ENCODE measurements around the gene HHIP.

Gene HHIP

DNA sequence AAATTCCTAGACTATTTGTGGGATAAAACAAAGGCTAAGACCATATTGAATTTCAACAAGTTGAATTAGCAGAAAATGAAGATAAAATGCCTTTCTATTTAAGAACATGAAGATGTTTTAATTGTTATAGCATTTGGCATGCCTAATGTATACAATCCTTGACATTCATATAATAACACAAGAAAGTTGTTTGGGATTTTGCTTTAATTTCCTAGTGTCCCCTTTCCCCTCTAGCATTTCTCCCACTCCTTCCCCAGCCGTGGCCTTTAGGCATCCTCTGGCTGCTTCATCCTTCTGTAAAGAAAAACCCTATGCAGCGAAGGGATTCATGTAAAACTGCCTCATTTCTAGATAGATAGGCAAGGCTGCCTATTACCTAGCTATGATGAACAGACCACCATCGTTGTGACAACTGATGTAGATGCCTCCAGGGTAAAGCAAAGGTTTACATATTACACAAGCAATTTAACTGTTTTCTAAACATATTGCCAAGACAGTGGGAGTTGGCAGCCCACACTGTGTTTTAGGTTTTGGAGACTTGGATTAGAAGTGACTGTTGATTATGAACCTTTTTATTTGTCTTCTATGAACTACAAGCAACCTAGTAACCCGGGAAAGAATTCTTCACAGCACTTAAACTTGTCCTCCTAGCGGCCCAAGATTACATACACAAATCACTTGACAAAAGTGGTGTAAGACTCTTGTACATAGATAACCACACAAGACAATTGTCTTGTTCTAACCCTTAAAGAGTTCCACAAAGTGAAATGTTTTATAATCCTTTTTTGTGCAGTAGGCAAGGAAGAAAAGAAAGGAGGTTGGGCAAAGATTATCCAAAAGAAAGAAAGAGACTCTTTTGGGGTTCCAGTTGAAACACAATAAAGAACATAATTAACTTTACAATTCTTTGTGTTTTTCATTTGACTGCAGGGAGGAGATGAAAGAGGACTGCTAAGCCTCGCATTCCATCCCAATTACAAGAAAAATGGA, 59.9 kb downstream of the HHIP start:
- peak; percentile 6 for DNase-seq (ENCODE audit: low read depth, low spot score)

DNA sequence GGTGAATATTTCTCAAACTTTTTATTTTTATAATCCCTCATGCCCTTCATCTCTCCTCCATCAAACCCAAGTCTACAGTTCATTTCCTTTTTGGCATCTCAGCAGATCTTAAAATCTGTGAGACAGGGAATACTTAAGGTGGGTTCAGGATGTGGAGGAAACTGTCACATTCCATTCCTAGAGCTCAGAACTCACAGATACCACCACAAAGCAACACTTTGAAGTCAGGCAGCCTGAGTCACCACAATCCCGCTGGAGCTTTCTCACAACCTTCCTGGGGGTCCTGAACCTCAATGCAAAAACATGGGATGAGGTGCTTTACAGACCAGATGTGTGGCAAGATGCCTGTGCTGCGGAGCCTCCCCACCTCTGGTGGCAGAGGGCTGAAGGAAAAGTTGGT, 63.2 kb downstream of the HHIP start:
- peak; percentile 92 for DNase-seq (ENCODE audit: low read depth, low spot score)

DNA sequence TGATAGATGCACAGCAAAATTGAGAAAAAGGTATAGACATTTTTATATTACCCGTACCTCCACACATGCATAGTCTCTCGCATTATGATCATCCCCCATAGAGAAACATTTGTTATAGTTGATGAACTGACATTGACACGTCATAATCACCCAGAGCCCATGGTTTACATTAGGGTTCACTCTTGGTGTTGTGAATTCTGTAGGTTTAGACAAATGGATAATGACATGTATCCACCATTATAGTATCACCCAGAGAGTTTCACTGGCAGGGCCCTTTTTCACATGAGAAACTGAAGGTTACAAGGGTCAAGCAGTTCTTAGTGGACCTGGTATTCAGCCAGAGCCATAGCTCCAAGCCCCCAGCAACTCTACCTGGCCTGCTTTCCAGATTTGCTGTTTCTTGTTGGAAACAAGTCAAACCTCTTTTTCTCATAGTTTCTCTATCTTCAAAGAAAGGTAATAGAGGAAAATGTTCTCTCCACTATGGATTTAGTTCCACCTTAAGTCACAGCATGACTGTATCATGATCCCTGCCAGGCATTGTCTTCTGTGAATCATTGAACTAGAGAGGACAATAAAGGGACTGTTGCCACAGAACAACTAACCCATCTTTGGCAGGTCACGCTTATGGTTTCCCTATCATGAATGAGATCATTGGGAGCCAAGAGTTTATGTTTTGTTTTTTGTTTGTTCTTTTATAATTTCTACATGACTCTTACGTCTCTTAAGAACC, 64.0 kb downstream of the HHIP start:
- peak; percentile 60 for DNase-seq (ENCODE audit: low read depth, low spot score)

DNA sequence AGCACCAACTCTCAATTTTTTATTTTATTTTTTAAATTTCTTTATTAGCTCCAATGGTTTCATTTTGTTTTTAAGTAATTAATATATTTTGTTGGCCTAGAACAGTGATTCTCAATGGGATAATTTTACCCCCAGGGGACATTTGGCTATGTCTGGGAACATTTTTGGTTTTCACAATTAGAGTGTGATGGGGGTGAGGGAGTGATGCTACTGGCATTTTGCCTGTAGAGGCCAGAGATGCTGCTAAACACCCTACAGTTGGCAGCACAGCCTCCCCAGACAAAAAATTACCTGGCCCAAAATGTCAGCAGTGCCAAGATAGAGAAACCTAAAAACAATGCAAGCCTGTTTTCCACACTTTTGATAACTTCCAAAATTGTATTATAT, 64.6 kb downstream of the HHIP start:
- DNase-seq (ENCODE audit: low read depth, low spot score) = no peak

DNA sequence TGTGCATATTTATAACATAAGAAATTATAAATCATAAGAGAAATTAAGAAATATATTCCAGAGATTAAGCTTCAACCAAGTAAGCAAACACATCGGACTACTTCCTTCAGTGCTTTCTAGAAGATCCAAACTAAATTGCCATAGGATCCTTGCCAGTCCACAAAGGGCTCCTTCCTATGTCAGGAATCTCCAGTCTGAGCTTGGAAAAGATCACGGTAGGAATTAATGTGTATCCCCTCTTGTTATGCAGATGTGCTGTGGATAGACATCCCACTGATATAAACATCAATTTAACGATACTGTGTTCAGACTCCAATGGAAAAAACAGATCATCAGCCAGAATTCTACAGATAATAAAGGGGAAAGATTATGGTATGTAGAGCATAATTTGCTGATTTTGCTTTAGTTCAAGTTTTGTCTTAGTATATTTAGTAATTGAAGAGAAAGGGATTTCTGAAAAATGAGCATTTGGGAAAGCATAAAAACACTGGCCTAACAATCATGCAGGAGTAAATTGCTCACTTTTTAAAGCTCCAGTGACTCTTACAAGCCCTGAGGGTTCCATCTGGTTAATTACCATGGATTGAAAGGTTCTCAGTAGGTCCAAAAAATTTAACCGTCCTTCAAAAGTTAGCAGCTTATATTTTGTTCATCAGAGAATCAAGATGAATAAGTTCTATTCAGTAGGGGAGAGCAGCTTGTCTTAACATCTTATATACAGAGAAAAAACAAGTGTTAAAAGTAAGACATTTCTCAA, 65.9 kb downstream of the HHIP start:
- no peak for DNase-seq (ENCODE audit: low read depth, low spot score)

DNA sequence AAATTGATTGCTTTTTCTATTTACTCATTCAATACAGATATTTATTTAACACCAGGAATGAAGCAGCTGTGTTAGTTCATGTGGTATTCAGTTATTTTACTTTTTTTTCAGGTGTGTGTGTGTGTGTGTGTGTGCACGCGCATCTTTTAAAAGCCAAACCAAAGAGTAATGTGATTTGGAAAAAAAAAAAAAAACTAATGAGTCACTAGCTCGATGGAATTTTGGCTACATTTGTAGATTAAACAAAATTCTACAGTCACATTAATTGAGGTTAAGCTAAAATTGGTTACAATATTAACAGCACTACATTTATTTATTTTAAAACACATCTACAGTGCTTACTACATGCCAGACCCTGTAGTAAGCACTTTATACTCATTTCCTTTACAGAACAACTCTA, 66.8 kb downstream of the HHIP start:
- peak; percentile 61 for DNase-seq (ENCODE audit: low read depth, low spot score)

DNA sequence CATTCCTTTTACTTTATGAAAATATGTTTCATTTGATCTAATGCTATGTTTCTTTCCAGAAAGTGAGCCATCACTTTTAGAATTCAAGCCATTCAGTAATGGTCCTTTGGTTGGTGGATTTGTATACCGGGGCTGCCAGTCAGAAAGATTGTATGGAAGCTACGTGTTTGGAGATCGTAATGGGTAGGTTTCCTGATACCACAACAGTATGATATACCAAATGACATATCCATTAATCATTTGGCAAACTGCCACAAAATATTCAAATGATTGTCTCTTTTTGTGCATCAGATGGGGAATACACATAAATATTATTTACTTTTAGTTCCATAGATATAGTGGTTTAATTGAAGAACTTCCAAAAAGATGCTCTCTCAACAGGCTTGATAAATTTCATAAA, 68.2 kb downstream of the HHIP start:
- DNase-seq (ENCODE audit: low read depth, low spot score) = no peak

DNA sequence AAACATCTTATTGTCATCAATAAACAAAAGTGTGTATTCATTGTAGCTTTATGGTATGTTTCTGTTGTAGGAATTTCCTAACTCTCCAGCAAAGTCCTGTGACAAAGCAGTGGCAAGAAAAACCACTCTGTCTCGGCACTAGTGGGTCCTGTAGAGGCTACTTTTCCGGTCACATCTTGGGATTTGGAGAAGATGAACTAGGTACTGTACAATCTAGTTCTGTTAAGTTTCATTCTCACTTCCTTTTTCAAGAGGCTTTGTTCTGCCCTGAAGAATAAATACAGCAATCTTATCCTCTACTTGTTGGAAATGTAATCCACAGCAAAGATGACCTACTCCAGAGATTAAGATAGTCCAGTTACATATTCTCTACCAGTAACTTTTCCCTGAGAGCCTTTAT, 69.3 kb downstream of the HHIP start:
- no peak for DNase-seq (ENCODE audit: low read depth, low spot score)

DNA sequence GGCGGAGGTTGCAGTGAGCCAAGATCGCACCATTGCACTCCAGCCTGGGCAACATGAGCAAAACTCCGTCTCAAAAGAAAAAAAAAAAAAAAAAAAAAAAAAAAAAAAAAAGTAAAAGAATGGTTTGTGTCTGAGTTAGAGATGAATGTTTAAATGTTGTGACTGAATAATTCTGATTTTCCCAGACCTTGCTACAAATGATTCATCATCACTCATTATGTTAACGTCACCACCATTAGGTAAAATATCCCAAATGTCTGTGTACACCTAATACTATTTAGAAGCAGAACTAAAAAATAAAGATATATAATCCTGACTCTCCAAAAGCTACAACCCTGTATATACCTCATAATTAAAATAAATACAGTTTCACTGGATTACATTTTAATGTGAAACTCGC, 70.8 kb downstream of the HHIP start:
- no peak for DNase-seq (ENCODE audit: low read depth, low spot score)

DNA sequence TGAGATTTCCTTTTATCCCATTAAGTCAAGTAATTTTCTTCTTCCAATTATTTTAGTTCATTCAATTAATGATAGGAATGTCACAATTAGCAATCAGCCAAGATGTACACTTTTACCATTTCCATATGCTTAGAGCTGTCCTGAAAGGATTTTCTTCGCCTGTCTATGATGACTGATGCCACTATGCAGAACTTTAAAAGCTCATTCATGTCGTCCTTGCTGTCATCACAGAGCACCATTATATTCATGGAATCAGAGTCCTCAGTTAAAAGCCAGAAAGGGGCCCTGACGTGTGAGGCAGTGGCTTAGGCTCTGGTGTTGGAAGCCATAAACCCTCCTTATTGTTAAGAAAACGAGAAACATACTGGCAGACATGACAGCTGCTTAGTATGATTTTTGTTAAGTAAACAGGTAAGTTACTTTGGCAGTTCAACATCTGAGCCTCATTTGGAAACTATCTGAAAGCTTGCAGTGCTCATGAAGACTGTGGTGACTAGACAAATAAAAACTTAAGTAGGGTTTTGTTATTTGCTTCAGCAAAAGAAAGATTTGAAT, 73.1 kb downstream of the HHIP start:
- DNase-seq (ENCODE audit: low read depth, low spot score) = no peak

DNA sequence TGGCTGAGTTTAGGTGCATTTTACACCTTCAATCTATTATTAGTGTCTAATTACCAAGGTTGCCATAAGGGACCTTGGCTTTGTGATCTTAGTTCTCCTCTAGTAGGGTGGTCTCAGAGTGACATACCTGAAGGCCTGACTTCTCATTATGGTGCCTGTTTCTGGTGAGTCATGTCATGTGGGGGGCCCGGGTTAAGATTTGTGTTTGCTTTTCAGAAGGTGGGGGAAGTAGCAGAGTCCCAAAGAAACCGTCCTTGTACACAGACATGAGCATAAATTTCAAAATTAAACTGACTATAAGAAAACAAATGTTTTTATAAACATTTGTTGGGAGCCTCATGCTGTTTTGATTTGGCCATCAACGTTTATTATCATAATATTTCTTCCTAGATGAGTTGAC, 74.5 kb downstream of the HHIP start:
- no peak for DNase-seq (ENCODE audit: low read depth, low spot score)

DNA sequence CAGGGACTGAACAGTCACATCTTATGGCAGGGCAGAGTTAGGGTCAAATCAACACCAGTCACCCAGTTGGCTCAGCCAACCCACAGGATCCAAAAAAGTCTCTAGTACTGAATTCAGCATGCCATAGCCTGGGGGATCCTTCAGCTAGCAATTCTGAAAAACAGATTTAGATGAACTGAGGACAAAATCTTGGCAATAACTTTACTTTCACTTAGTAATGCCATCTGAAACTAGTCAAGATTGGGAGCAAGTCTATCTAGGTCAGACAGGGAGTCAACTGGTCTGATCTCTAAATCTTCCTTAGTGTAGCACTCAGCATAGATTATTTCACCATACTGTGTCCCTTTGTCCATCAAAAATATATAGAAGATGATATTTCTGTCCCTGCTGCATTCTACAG, 76.0 kb downstream of the HHIP start:
- DNase-seq (ENCODE audit: low read depth, low spot score) = no peak

DNA sequence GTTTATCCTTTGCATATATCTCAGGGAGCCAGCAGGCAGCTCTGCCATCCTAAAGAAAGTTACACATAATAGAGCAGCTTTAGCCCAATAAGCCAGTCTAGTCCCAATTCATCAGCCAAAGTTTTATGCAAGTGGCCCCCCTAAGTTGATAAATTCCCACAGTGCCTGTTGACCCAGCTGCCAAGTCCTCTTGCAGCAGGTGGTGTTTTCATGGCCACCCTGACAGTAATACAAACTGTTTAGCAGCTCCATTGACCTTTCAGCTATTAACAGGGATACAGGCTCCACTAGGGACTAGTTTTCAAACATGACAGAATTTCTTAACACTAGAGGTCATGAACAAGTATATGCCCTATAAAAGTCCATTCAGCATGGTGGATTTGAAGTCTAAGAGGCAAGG, 77.5 kb downstream of the HHIP start:
- DNase-seq (ENCODE audit: low read depth, low spot score) = no peak

DNA sequence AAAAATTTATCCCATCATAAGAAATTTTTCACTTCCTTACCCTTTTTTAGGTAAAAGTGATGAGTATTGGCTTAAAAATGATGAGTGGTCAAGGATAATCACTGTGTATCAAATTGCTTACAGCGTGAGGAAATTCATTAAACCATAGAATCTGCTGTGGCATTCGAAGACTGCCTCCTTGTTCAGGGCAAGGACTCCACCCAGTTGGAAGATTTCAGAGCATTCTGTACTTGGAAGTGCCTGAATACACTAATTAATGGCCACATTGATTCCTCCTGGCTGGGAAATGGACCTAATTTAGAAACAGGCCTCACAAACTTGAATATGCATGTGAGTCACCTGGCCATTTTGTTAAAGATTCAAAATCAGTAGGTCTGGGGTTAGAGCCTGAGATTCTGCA, 83.2 kb downstream of the HHIP start:
- no peak for DNase-seq (ENCODE audit: low read depth, low spot score)

DNA sequence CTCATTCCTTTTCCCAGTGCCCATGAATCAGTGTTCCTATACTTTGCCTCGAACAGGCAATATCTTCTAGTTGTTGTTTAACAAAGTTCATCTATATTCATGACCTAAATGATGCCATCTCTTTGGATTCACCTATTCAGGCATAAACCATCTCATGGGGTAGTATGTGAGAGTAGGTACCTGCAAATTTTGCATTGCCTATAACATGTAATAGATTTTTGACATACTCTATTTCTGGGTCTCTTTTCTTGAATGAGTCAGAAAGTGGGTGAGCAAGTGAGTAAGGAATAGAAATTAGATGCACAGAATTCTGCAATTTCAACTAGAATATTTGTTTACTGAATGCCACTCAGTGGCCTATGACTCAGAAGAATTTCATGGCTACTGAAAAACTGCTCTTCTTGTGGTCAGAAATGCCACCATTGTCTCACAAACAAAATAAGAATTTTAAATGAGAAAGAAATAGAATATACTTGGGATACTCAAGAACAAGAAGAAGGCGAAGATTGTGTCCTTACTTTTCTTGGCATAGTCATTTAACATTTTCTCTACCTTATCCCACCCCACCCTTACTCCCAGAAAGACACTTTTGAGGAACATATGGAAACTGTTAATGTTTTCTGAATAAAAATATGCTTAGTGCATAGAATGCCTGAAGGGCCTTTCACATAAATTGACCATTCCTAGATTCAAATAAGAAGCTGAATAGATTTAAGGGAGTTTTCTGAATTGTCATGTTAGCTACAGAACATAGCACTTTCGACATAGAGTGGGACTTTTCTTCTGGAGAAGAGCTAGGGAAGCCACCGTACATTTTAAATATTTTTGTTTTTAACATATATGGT, 86.8 kb downstream of the HHIP start:
- DNase-seq (ENCODE audit: low read depth, low spot score) = peak; percentile 47

DNA sequence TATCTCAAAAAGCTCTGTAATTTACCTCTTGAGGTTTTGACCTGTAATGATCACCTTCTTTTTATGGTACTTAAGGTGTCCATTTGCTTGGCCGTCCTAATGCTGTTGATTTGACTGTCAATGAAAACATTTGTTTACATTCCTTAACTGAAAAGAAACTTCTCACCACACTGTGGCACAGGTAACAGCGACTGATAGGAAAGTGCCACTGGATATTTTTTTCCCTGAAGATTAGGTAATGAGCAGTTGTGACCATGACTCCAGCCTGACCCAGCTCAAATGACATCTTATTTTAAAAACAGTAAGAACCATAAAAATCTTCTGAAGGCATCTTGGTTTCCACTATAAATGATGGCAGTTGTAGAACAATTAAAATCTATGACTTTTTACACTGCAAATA, 87.6 kb downstream of the HHIP start:
- no peak for DNase-seq (ENCODE audit: low read depth, low spot score)

DNA sequence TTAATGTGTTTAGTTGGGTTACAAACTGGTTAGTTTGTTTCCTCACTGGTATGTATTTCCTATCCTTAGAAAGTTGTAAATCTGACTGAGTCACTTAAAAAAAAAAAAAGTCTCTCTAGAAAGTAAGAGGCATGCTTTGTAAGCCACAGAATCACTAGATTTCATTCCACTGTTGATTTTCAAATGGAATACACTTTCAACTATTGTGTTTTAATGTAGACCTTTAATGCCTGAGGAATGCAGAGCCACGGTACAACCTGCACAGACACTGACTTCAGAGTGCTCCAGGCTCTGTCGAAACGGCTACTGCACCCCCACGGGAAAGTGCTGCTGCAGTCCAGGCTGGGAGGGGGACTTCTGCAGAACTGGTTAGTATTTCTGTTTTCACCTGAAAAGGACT, 88.6 kb downstream of the HHIP start:
- peak; percentile 65 for DNase-seq (ENCODE audit: low read depth, low spot score)

DNA sequence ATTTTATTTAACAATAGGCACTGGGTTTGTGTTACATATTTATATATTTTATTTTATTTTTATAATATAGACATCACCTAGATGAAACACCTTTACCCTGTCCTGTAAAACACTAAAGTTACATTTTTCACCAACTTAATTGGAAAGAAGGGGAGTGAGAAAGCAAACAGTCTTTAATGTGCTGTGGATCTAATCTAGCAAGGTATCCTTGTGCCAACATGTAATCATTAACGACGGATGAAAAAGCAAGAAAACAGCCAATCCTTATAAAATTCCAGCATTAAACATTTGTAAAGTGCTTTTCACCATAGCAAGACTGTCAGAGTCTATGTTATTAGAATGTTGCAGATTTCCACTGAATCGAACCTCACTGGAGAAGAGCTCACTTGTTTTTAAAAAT, 92.7 kb downstream of the HHIP start:
- no peak for DNase-seq (ENCODE audit: low read depth, low spot score)

DNA sequence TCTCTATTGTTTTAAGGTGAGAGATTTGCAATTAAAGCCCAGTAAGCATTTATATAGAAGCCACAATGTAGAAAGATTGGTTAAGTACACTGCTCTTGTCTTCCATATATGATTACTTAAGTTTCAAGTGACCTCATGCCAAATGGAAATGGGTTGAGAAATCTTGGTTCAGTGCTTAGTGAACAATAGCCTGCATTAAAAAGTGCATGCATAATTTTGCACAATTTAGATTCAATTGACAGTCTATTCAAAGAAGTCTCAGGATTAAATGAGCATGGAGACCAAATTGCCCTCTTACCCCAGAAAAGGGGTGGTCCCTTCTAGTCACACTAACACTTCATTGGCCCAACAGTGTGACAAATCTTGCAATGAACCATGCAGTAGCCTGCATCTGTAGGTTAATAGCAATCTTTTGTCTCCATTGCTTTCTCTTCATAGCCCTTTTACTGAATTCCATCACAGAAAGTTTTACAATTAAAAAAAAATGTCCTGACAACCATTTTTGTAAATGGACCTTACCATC, 93.6 kb downstream of the HHIP start:
- no peak for DNase-seq (ENCODE audit: low read depth, low spot score)

DNA sequence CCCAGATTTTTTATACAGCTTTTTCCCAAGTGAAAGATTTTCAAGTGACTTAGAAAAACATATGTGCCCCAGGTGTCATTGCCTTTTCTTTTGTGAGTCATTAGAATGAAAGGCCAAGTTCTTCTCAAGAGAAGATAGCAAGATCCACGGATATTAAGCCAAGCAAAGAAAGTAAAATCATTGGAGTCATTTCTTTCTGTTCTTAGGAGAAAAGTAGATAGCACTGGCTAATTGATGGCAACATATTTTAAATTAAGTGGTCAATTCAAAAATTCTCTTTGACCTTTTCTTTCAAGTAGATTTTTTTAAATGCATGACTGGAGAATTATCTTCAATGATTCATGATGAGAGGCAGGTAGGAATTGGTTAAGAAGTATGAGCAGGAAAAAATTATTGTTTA, 94.4 kb downstream of the HHIP start:
- DNase-seq (ENCODE audit: low read depth, low spot score) = no peak
